Lower leg skin (tissue), 3 donors: Measurements from ENCODE around the gene RPTN.

Experiments used
- POLR2A ChIP-seq, 2 donors: fragments of 450-650 bp; IDR thresholded peaks; one replicate each; pipeline ENCODE4 v1.6.1; 2016 to 2017; ENCODE audit warnings: antibody characterized with exemption in 2 of 2, mild to moderate bottlenecking in 1 of 2, moderate library complexity in 1 of 2
- TF ChIP-seq, protein P1 (sequence below), 3 donors: fragments of 450-650 bp; IDR thresholded peaks; one replicate each; pipeline ENCODE4 v1.5.1; 2016; ENCODE audit warnings: antibody characterized with exemption in 3 of 3, mild to moderate bottlenecking in 3 of 3, moderate library complexity in 2 of 3

DNA sequence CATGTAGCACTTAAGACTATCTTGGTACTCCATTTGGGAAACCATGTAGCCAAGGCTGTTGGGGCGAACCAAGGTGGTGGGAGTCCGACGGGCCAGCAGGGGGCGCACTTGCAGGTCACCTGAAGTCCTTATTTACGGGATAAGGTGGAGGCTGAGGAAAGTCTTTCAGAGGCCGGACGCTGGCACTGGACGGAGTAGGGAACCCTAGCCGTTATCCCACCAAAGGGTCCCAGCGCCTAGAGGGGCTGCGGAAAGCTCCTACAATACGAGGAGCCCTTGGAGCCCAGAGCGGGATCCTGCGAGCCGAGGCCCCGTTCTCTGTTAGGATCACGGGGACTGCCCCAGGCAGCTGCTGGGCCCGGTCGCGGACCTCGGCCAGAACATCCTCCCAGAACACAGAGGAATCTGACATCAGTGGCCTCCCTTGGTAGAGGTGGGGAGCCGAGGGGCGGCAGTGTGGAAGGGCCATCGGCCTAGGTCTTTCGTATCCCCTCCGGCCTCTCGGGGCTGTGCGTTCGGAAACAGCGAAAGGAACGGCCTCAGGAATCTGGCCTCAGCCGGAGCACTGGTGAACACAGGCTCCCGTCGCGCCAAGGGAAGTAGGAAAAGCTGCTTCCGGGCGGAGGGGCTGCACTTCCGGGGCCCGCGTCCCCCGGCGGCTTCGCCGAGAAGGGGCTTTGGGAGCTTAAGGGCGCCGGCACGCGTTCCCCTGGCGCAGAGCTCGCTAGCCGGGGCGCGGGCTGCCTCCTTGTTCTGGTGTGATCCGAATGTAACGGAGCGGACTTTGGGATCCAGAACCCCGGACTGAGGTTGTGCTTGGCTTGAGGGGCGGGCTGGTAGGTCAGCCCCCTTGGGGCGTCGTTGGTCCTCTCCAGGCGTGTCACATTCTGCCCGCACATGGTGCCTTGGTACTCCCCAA is 29.9 kb upstream of the RPTN start:
- TF ChIP-seq, protein P1, sequence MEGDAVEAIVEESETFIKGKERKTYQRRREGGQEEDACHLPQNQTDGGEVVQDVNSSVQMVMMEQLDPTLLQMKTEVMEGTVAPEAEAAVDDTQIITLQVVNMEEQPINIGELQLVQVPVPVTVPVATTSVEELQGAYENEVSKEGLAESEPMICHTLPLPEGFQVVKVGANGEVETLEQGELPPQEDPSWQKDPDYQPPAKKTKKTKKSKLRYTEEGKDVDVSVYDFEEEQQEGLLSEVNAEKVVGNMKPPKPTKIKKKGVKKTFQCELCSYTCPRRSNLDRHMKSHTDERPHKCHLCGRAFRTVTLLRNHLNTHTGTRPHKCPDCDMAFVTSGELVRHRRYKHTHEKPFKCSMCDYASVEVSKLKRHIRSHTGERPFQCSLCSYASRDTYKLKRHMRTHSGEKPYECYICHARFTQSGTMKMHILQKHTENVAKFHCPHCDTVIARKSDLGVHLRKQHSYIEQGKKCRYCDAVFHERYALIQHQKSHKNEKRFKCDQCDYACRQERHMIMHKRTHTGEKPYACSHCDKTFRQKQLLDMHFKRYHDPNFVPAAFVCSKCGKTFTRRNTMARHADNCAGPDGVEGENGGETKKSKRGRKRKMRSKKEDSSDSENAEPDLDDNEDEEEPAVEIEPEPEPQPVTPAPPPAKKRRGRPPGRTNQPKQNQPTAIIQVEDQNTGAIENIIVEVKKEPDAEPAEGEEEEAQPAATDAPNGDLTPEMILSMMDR (IDR thresholded peaks at IDR 0.05), result no peak
- TF ChIP-seq POLR2A (IDR thresholded peaks at IDR 0.05), result no peak
